LNCaP clone FGC (cell line): ENCODE data around the gene TCHP.

Experiments
- DNase-seq: peaks from one replicate; pipeline ENCODE4 v3.0.0-alpha.2; 2011; ENCODE audit warnings: low read depth
- H3K4me3 ChIP-seq: 2 replicates; pipeline ENCODE4 v1.5.1; 2011; ENCODE audit warnings: mild to moderate bottlenecking, low read depth, low read length, control low read depth
- CTCF ChIP-seq: IDR thresholded peaks from 2 replicates; pipeline ENCODE4 v1.5.1; 2012; ENCODE audit warnings: mild to moderate bottlenecking; ENCODE audit not compliant: control insufficient read depth, insufficient read depth; ENCODE audit errors: extremely low read depth

The TCHP gene

GRCh38 chr12:109946505-109946904 is 46.4 kb downstream of the TCHP start:
- H3K4me3 ChIP-seq: no peak overlapping the region

DNA sequence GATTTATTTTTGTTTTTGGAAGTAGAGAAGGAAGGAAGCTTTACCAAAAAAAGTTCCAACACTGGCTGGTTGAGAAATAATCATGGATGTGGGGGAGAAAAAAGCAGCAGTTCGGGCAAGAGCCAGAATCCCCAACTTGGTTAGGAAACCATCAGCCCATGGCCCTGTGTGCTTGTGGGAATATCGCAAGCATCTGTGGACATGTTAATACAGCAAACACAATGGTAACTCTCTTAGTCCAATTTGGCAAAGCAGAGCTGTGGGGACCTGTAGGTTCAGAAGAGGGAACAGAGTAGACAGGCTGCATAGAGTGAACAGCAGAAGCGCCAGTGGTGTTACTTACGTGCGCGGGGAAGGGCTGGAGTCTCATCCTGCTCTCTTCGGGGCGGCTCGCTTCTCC is 46.8 kb downstream of the TCHP start:
- H3K4me3 ChIP-seq: no peak overlapping the region
- no peak for TF ChIP-seq CTCF
- DNase-seq: no peak

More at GRCh38 chr12:109946505-109946904, 46.4 kb downstream of the TCHP start:
- TF ChIP-seq CTCF: no peak
- DNase-seq: no peak

DNA sequence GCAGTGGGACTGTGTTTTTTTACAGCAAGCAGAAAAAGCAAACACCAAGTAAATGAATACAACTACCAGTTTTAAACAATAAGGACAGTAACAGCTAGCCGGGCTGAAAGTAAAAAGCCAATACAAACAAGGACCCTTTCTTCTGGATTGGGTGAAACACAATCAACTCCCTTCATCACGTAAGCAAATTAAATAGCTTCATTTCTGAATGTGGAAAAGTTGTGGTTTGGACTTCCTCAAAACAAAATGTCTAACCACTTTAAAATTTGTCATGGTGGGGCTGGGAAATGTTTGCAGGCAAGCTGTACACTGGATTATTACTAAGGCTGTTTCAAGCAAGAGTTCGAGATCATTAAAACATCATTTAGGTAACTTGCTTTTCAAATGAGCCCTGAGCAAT is 47.4 kb downstream of the TCHP start:
- no peak for TF ChIP-seq CTCF
- no peak for DNase-seq
- no peak overlapping the region for H3K4me3 ChIP-seq

DNA sequence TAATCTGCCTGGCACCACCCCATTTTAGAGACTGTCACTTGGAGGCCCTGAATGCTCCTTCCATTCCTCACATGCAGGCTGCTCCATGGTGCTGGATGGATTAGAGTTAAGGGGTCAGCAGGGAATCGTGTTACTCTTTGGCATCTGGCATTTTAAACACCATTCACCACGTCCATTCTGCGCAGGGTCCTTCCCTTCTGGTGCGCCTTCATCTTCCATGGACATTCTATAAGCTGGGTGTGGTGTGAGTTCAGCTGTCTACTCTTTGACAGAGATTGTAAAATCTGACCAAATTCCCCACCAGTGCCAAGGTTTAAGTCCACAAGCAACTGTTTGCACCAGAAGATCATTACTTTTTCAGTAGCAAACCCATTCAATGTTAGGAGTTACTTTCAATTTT is 48.3 kb downstream of the TCHP start:
- no peak for DNase-seq
- no peak for TF ChIP-seq CTCF

GRCh38 chr12:109949089-109949488 is 49.0 kb downstream of the TCHP start:
- no peak for DNase-seq
- TF ChIP-seq CTCF: no peak
- H3K4me3 ChIP-seq: no peak overlapping the region

More for the DNA sequence above, 48.3 kb downstream of the TCHP start:
- no peak overlapping the region for H3K4me3 ChIP-seq

GRCh38 chr12:109950625-109951024 is 50.6 kb downstream of the TCHP start:
- TF ChIP-seq CTCF: no peak
- no peak for DNase-seq
- no peak overlapping the region for H3K4me3 ChIP-seq

- no peak for TF ChIP-seq CTCF
- no peak overlapping the region for H3K4me3 ChIP-seq
- no peak for DNase-seq
Observed at GRCh38 chr12:109951136-109951535, 51.1 kb downstream of the TCHP start.
